Measurements from ENCODE around the gene MOGAT2.
"Not testable (repeated sequence)": the region's sequence is repeated elsewhere in the genome, so short reads cannot be mapped to it uniquely, and the experiment has no call there.

Gene MOGAT2

GRCh38 chr11:75735181-75735845 lies 17.7 kb downstream of the MOGAT2 start:
- DNase-seq (ENCODE audit: low spot score), result no peak
- TF ChIP-seq CTCF (IDR thresholded peaks at IDR 0.05; ENCODE audit: borderline replicate concordance, control extremely low read depth, extremely low read depth, insufficient read depth, missing control alignments), result no peak
- in situ Hi-C loops (cut with MboI; ENCODE audit: low sequenced_read_pairs, unreplicated experiment), result no loop called here

DNA sequence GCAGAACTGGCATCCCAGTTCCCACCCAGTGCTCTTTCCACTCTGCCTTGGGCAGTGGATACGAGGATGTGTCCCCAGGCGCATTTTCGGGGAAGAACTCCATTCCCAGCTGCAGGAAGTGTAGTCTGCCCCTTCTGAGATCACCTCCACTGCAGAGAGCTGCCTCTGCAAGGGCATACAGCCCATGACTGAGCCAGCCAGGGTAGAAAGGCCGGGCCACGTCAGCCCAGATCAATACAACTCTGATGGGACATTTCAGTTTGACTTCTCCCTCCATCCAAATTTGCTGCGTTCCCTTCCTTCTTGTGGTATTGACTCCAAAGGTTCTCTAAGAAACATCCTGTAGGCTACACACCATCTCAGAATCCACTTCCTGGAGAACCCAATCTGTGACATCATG lies 19.7 kb downstream of the MOGAT2 start:
- no peak for TF ChIP-seq CTCF (IDR thresholded peaks at IDR 0.05; ENCODE audit: borderline replicate concordance, control extremely low read depth, extremely low read depth, insufficient read depth, missing control alignments)
- DNase-seq (ENCODE audit: low spot score), result no peak
- in situ Hi-C loops (cut with MboI; ENCODE audit: low sequenced_read_pairs, unreplicated experiment), result no loop called here

GRCh38 chr11:75740681-75741080 lies 23.0 kb downstream of the MOGAT2 start:
- no peak for TF ChIP-seq CTCF (IDR thresholded peaks at IDR 0.05; ENCODE audit: borderline replicate concordance, control extremely low read depth, extremely low read depth, insufficient read depth, missing control alignments)
- in situ Hi-C loops (cut with MboI; ENCODE audit: low sequenced_read_pairs, unreplicated experiment), result no loop called here

GRCh38 chr11:75743159-75743558 lies 25.5 kb downstream of the MOGAT2 start:
- DNase-seq (ENCODE audit: low spot score); in situ Hi-C loops (cut with MboI; ENCODE audit: low sequenced_read_pairs, unreplicated experiment): not testable (repeated sequence)

More at GRCh38 chr11:75740681-75741080, 23.0 kb downstream of the MOGAT2 start:
- no peak for DNase-seq (ENCODE audit: low spot score)

- in situ Hi-C loops (cut with MboI; ENCODE audit: low sequenced_read_pairs, unreplicated experiment), result no loop called here
- no peak for DNase-seq (ENCODE audit: low spot score)
- no peak for TF ChIP-seq CTCF (IDR thresholded peaks at IDR 0.05; ENCODE audit: borderline replicate concordance, control extremely low read depth, extremely low read depth, insufficient read depth, missing control alignments)
These were observed 26.3 kb downstream of the MOGAT2 start for GRCh38 chr11:75743711-75744563.

GRCh38 chr11:75745807-75746206 lies 28.2 kb downstream of the MOGAT2 start:
- in situ Hi-C loops (cut with MboI; ENCODE audit: low sequenced_read_pairs, unreplicated experiment), result no loop called here
- no peak for DNase-seq (ENCODE audit: low spot score)
- TF ChIP-seq CTCF (IDR thresholded peaks at IDR 0.05; ENCODE audit: borderline replicate concordance, control extremely low read depth, extremely low read depth, insufficient read depth, missing control alignments), result no peak

GRCh38 chr11:75748729-75749273 lies 31.2 kb downstream of the MOGAT2 start:
- DNase-seq (ENCODE audit: low spot score); in situ Hi-C loops (cut with MboI; ENCODE audit: low sequenced_read_pairs, unreplicated experiment): not testable (repeated sequence)

GRCh38 chr11:75754933-75755332 lies 37.3 kb downstream of the MOGAT2 start:
- in situ Hi-C loops (cut with MboI; ENCODE audit: low sequenced_read_pairs, unreplicated experiment); DNase-seq (ENCODE audit: low spot score): not testable (repeated sequence)
